ENCODE data around the gene AQP1. TPM values are rescaled to one million over a fixed set of nuclear protein-coding genes. Genes with fewer than 3 reads are reported as not detected.
A peak's percentile ranks its signal among the peaks of the same experiment; 100 is the strongest.

AQP1 gene
- polyA plus RNA-seq, 3 donors: 0.03 TPM; not detected in 2

- Mint-ChIP-seq H3K27ac (peak overlapping the region in 1 of 7 donors; percentile 85), H3K27me3 (ENCODE audit: low read depth in 3 of 3) (peaks cover 3 to 4% (median 3%) of the 10 kb centered on the region in 3 donors), H3K9me3 (peaks cover 0 to 2% (median 0%) of the 10 kb centered on the region in 7 donors), H3K4me3 (no peak overlapping the region), H3K36me3 (no peaks in the 10 kb centered on the region), H3K4me1 (no peaks in the 10 kb centered on the region)
- no peak for DNase-seq
- Histone ChIP-seq H3K4me1 (ENCODE audit: control insufficient read depth in 1 of 2, insufficient read depth in 2 of 2, low read length in 2 of 2) (no peaks in the 10 kb centered on the region), H3K4me3 (replicated peaks in 1 of 3; ENCODE audit: low read depth in 2 of 3, low read length in 3 of 3) (no peak overlapping the region), H3K79me2 (ENCODE audit: insufficient read depth, low read length) (no peaks in the 10 kb centered on the region), H3K27me3 (ENCODE audit: control insufficient read depth in 2 of 2, insufficient read depth in 2 of 2, low read length in 2 of 2) (no peaks in the 10 kb centered on the region), H3K27ac (ENCODE audit: low read depth in 1 of 2, low read length in 2 of 2) (no peak overlapping the region), H4K20me1 (ENCODE audit: insufficient read depth, low read length) (no peaks in the 10 kb centered on the region), H3K36me3 (replicated peaks in 1 of 2; ENCODE audit: control insufficient read depth in 1 of 2, insufficient read depth in 2 of 2, low read length in 2 of 2) (no peaks in the 10 kb centered on the region), H3K4me2 (replicated peaks; ENCODE audit: extremely low read depth, low read length, poor library complexity, severe bottlenecking) (no peak overlapping the region), H3K9ac (ENCODE audit: insufficient read depth, low read length, poor library complexity, severe bottlenecking) (no peak overlapping the region), H2AFZ (ENCODE audit: insufficient read depth, low read depth, low read length, poor library complexity, severe bottlenecking) (no peak overlapping the region), H3K9me3 (replicated peaks in 1 of 2; ENCODE audit: control insufficient read depth in 1 of 2, insufficient read depth in 1 of 2, low read length in 2 of 2) (no peaks in the 10 kb centered on the region)
- WGBS (ENCODE audit: insufficient coverage): 86% methylated on average over 2 of the region's 7 CpGs
- intact Hi-C loops (cut with micrococcal nuclease): no loop called here
- TF ChIP-seq CTCF (IDR thresholded peaks at IDR 0.05): no peak
These were observed 12.6 kb upstream of the AQP1 start for GRCh38 chr7:30899066-30899465.

- intact Hi-C loops (cut with micrococcal nuclease): no loop called here
- H3K4me1 ChIP-seq (ENCODE audit: control insufficient read depth in 1 of 2, insufficient read depth in 2 of 2, low read length in 2 of 2): no peaks in the 10 kb centered on the region
- WGBS (ENCODE audit: insufficient coverage): 90% methylated on average over 4 of the region's 6 CpGs
- no peaks in the 10 kb centered on the region for H3K79me2 ChIP-seq (ENCODE audit: insufficient read depth, low read length)
- no peaks in the 10 kb centered on the region for H3K27me3 ChIP-seq (ENCODE audit: control insufficient read depth in 2 of 2, insufficient read depth in 2 of 2, low read length in 2 of 2)
- H3K27me3 Mint-ChIP-seq (ENCODE audit: low read depth in 3 of 3): peaks cover 3 to 4% (median 3%) of the 10 kb centered on the region in 3 donors
- TF ChIP-seq CTCF (IDR thresholded peaks at IDR 0.05): no peak
- no peak overlapping the region for H3K27ac ChIP-seq (ENCODE audit: low read depth in 1 of 2, low read length in 2 of 2)
- H3K27ac Mint-ChIP-seq: peak overlapping the region in 1 of 7 donors; percentile 38
- no peaks in the 10 kb centered on the region for H3K36me3 Mint-ChIP-seq
- H3K9me3 ChIP-seq (replicated peaks in 1 of 2; ENCODE audit: control insufficient read depth in 1 of 2, insufficient read depth in 1 of 2, low read length in 2 of 2): no peaks in the 10 kb centered on the region
- H3K4me3 Mint-ChIP-seq: no peak overlapping the region
- peaks cover 0 to 2% (median 0%) of the 10 kb centered on the region in 7 donors for H3K9me3 Mint-ChIP-seq
- no peaks in the 10 kb centered on the region for H4K20me1 ChIP-seq (ENCODE audit: insufficient read depth, low read length)
- no peak overlapping the region for H3K9ac ChIP-seq (ENCODE audit: insufficient read depth, low read length, poor library complexity, severe bottlenecking)
- no peak overlapping the region for H3K4me2 ChIP-seq (replicated peaks; ENCODE audit: extremely low read depth, low read length, poor library complexity, severe bottlenecking)
- DNase-seq: no peak
- no peak overlapping the region for H2AFZ ChIP-seq (ENCODE audit: insufficient read depth, low read depth, low read length, poor library complexity, severe bottlenecking)
- no peaks in the 10 kb centered on the region for H3K4me1 Mint-ChIP-seq
- H3K4me3 ChIP-seq (replicated peaks in 1 of 3; ENCODE audit: low read depth in 2 of 3, low read length in 3 of 3): no peak overlapping the region
- H3K36me3 ChIP-seq (replicated peaks in 1 of 2; ENCODE audit: control insufficient read depth in 1 of 2, insufficient read depth in 2 of 2, low read length in 2 of 2): no peaks in the 10 kb centered on the region
These were observed 12.0 kb upstream of the AQP1 start for GRCh38 chr7:30899630-30900029.

Data from CD14-positive monocyte (primary cell).